GM19193 (cell line): ENCODE measurements around the gene HOXB3.
A peak's percentile ranks its signal among the peaks of the same experiment; 100 is the strongest.

Experiments
- POLR2A ChIP-seq: IDR thresholded peaks from 4 replicates; pipeline ENCODE4 v1.6.1; 2011; ENCODE audit not compliant: insufficient read depth, insufficient read length; ENCODE audit errors: extremely low read depth

HOXB3 gene

DNA sequence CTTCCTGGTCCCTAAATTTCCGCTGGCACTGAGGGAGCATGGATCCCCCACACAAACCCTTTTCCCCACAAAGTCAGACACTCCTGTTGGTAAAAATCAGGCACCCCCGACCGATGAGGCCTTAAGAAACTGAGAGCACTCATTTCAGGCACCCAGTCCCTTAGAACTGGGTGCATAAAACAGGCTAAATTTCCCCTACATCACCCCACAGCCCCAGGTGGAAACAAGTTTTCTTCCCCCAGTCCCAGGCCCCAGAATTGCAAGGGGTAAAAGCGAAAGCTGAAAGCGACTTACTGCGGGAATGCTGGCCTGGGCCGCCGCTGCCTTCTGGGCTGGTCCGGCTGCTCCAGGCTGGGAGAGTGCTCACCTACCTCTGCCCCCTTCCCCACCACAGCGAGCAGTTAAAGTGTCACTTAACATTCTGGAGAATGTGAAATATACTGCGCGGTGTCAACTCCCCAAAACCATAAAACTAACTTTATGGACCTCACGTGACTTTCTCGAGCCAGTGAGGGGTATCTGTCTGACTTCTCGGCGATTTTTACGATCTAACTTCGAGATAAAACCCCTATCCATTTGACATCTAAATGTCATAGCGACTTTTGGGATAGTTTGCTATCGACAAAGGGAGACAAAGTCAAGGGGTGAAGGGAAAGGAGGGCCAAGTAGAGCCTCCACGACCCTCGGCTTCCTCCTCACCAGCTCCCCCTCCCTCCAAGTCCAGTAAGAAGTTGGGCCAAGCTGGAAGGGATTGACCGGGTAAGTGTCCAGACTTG, at the start of gene HOXB3:
Gene HOXB3, minus strand, starts transcription at position 411 of the 776 bp plus-strand sequence. CDS start 37,767 bp downstream, outside the sequence.
- peak; percentile 19 for TF ChIP-seq POLR2A

DNA sequence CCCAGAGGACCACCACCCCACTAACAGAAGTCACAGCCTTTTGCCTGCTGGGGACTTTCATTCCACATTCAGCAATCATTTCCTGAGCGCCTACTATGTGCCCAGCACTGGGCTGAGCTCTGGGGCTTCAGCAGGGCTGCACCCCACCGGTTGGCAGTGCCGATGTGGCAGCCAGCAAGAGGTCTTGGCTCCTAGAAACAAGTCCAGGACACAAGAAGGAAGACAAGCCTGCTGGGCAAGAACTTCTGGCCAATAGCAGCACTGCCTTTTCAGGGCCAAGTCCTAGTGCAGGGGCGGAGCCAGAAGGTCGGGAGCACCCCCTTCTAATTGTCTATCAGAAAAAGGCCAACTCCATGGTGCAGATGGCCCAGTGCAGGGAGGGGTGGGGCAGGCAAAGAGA, 49.1 kb upstream of the HOXB3 start:
- TF ChIP-seq POLR2A: no peak

DNA sequence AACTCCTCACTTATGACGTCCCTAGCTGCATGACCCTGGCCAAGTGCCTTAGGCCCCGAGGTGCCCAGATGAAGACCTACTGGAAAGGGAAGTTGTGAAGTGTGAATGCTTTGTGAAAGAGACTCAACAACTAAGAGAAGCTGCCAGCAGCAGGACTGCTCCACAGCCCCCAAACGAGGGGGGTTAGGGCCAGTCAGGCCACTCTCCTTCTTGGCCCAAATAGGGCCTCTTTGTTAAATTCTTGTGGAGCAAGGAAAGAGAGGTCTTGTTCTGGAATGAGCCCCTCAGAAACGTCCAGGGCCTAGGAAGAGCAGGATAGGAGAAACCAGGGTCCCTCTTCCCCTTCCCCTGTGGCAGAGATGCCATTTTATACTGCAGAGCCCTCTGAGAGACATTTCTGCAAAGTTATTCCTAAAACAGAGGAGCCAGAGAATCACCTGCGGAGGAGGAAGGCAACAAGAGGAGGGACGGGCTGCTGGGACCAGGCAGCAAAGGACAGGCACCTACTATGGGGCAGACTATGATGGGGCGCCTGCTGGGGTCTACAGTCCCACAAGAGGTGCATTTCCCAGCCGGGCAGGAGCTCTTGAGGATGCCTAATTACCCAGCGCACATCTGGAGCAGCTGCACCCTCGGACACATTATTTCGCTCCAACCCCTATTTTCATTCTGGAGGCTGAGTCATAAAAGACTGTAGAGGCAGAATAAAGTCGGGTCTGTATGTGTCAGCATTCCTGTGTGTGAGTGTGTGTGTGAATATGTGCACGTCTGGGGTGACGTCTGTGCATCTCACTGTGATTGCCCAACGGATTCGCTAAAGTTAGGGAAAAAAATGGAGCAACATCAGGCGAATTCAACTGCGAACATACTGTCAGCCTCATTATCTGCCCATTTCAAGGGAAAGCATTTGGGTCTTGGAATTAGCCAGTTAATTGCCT, 47.6 kb upstream of the HOXB3 start:
- no peak for TF ChIP-seq POLR2A

DNA sequence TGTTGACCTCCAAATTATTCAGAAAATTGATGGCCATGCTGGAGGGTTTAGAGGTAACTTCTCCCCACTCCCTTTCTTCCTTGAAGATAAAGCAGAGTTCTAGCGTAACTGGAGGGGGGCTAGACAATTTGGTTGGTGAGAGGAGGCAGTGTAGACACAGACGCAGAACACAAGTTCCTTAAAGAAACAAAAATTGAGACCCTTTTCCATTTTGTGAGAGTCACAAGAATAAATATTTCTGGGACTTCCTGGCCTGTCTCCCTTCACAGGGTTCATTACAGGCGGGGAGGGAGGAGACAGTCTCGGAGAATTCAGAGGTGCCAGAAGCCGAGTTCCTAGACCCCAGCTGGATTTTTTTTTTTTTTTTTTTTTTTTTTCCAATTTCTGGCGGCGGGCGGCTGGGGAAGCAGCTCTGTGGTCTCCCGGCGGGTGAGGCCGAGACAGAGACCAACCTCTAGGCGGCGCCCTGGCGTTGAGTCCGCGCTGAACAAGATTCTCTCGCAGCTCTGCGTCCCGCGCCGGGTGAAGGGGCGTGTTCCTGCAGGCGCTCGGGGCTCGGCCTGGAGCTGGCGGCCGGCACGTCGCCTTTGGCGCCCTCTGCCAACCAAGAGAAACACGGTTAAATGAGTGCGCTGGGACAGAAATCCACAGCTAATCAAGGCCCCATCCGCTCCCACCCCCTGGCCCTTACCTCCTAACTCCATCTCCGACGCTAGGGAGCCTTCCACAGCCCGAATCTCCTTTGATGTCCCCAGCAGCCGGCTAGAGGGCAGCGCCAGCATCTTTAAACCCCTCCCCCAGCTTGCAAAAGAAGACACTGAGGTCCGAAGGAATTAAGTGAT, 46.4 kb upstream of the HOXB3 start:
- no peak for TF ChIP-seq POLR2A

DNA sequence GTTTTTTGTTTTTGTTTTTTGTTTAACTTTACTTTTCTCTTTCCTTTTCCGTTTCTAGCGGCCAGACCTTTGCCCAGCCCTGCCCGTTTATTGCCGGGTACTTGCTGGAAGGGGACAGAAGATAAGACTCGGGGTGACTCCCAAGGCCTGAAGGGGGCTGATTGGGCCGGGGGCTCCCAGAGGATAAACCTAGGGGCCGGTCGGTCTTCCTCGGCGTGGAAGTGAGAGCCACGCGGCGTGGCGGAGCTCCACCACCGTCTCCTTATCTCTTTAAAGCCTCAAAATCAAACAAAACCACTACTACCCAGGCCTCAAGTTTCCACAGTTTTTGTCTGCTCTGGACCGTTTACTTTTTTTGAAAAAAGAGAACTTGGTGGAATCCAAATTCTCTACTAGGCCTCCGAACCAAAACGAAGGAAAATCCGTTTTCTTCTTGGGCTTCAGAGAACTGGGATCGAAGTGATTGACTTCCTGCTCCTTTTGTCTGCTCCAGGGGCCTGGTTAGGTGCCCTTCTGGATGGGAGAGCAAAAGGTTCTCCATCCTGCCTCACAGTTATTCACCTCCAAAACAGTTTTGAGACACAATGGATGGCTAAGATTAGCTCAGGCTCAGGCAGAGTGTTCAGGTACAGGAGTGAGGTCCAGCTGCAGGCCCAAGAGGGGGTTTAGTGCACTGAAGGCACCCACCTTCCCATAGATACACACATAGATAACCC, 44.6 kb upstream of the HOXB3 start:
- TF ChIP-seq POLR2A: no peak

DNA sequence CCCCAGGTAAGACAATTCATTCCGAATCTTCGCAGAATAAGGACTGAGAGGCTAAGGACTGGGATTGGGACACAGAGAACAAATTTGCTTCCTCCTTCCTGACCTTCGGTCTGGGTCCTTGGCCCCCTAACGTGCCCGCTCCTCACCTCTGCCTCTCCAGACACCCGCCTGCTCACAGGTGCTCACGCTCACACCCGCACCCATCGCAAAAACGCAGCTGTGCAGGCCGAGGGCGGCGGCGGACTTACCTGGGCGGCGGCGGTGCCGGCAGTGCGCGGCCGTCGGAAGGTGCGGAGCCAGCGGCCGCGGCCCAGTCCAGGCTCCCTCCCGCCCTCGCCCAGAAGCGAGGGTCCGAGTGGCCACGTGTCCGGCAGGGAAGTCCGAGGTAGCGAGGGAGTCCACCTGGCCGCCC, 43.2 kb upstream of the HOXB3 start:
- TF ChIP-seq POLR2A: no peak

DNA sequence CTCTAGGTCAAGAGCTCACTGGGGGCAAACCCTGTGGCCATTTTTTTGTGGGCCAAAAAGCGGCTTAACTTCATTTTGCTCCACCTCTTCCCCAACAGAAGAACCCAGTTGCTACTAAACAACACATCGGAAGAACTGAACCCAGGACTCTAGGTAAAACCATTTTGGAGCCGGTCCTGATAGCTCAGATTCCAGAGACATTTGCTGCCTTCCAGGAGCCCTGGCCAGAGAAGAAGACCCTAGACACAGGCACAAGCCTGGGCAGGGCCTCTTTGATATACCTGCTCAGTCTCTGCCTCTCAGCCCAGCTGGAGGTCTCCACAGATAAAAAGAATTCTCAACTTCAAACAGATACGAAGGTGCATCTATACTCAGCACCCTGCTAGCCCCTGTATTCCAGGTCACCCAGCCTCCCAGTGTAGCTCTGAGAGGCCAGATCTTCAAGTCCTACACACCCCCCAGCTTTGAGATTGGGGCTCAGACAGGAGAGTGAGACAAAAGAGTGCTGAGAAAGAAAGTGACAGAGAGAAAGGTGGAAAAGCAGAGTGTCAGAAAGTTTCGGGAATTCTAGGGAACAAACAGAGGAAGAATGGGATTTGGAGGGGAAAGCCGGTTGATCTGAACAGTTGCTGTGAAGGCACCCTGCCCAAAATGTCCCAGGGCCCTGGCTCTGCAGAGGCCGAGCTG, 42.7 kb upstream of the HOXB3 start:
- no peak for TF ChIP-seq POLR2A

DNA sequence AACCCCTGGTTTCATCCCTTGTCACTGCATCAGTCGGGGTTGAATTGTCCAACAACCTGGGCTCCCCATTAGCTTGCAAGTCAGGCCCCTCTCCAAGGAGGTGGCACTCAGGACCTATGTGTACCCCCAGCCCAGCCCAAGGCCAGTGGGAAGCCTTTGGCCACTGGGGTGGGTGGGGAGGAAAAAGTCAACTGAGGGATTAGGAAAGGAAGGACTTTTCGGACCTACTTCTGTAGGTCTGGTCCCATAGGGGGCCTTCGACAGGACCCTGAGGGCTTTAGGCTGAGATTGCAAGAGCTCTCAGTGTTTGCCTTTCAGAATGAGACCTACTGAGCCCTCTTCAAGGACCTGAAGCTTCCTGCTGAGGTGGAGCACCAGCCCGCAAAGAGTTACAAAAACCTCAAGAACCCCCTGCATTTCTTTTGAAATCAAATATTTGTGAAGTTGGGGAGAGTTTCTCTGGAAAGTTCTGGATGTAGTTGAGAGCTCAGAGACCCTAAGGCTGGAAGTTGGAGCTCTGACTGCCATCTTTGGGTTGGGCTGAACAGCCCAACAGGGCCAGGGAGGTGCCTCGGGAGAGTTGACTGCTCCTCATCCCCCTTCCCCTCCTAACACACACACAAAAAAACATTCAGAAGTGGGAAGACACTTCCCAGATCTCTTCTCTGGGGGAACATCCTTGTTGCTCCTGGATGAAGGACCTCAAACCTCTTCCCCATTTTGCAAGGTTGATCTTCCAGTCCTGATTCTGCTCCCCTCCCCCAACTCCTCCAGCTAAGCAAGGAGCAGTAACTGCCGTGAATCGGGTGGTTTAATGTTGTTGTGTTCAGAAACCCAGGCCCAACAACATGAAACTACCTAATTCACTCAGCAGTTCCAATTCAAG, 41.9 kb upstream of the HOXB3 start:
- TF ChIP-seq POLR2A: no peak

DNA sequence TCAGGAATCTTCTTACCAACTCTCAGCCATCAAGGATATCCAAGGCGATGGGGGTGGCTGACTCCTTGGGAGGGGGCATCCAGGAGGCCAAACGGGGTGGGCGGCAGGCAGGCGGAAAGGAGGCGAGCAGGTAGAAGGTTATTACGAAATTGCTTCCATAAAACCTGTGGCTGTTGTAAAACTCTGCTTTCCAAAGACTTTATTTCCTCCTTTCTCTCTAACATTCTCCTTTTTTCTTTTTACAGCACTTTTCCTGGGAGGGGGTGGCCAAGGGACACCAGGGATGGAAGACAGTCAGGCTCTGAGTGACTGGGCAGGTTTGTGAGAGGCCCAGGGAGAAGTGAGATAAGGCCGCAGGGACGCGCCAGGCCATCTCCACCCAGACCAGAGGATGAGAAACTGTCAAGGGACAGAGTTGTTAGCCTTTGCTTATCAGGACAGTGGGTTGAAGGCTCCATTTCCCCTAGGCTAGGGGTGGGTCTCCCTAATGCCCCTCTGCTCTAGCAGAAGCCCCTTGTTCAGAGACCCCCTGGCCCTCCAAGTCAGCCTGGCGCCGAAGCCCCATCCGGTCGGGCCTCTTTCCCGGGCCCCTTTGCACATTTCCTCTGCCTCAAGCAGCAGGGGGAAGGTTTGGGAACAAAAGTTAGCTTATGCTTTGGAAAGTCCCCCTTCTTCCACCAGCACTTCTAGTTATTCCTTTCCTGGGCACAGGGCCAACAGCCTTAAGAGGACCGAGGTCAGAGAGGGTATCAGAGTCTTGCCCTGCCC, 41.1 kb upstream of the HOXB3 start:
- TF ChIP-seq POLR2A: no peak

DNA sequence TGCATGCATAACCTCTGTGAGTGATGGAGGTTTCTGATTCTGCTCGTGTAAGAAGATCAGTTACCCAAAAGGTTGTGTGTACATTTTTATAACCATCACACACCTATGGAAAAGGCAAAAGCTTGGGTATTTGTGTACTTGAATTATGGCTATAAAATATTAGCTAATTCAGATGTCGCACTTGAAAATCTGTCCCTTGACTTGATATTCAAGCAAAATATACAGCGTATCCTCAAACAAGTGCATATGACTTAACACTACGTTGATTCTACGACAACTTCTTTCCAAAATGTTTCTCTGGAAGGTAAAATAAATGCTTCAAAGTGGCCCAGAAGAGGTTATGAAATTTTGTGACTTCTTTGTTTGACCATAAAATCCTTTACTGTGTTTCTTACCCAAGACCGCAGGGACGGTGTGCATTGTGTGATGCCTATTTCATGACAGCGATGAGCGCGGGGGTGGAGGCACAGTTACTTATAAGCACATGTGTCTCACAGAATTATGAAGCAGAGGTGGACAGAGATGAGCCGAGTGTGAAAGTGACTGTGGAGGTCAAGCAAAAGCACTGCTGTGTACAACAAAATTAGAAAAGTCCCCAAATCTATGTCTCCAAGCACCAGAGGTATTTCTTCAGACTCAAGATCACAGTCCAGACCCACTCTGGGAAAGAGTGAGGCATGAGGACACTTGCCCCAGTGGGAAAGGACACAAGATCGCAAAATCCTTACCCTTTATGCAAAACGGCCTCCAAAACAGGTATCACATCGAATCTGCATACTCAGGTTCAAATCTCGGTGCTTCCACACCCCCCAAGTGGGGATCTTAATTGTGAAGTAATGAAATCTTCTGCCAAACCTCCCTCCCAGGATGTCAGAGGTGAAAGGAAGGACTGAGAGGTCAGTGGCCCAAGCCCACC, 40.2 kb upstream of the HOXB3 start:
- no peak for TF ChIP-seq POLR2A

DNA sequence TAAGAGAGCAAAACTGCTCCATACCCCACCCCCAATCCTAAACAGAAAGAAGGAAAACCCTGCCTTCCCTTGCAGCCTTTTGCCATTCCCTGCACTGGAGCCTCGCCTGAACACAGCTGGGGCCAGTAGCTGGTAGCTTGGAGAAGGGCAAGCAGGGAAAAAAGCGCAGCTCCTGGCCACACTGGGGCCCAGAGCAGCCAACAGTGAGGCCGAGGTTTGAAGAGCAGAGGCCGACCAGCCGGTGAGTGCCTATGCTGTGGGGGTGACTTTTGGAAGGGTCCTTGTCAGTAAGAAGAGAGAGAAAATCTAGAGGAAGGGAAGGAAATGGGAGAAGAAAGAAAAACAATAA, 39.3 kb upstream of the HOXB3 start:
- TF ChIP-seq POLR2A: no peak

DNA sequence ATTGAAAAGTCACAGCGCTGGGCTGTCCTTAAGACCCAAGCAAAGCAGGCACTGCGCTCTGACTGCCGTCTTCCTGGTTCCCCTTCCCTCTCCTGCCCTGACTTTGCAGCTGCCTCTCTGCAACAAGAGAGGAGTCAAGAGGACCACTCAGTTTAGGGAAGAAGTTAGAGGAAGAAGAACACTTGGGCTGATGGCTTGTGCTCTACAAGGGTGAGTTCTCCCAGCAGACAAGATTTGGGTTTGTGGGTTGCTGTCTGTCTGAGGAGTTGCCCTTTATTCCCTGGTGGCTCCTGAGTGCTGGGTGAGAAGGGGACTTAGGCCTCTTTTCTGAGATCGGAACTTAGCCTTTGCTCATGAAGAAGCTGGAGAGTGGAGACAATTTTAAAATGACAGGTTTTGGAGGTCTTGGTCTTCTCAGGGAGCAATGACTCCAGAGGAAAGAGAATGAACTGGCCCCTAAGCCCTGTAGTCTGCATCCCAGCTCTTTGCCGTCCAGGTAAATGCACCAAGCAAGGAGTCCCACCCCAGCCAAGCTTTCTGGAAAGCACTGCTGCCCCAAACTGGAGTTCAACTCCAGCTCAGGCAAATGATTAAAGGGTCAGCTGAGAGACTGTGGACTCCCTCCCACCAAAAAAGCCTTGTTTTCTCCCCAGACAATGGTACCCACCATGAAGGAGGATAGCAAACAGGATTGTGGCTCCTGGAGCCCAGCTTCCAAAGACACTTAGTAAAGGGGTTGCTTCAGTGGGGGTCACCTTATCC, 38.8 kb upstream of the HOXB3 start:
- TF ChIP-seq POLR2A: no peak
